NOMO-1 treated with DMSO at 0.1 percent for 48 hours (cell line): ENCODE measurements around the gene UGGT2.
"Not testable (repeated sequence)": the region's sequence is repeated elsewhere in the genome, so short reads cannot be mapped to it uniquely, and the experiment has no call there.

Source experiments
- DNase-seq: peaks from one replicate; lab custom pipeline; 2025; ENCODE audit not compliant: unreplicated experiment; lab: John Stamatoyannopoulos, UW

Gene UGGT2

DNA sequence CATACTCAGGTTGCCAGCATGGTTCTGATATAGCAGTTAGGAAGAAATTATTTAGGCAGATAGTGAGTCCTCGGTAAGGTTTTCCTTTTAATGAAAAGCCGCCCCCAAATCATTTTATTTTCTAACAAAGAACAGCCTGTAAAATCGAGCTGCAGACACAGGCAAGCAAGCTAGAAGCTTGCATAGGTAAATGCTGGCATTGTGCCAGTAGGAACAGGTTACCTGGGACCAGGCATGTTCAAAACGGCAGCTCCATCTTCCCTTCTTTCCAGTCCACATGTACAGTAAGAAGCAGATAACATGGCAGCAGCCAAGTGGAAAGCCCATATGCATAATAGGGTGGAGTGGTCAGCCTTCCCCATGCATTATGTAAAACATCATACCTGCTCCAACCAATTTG, 71.1 kb downstream of the UGGT2 start:
- DNase-seq: no peak

GRCh38 chr13:95972651-95973050, 80.5 kb downstream of the UGGT2 start:
- not testable (repeated sequence) for DNase-seq

DNA sequence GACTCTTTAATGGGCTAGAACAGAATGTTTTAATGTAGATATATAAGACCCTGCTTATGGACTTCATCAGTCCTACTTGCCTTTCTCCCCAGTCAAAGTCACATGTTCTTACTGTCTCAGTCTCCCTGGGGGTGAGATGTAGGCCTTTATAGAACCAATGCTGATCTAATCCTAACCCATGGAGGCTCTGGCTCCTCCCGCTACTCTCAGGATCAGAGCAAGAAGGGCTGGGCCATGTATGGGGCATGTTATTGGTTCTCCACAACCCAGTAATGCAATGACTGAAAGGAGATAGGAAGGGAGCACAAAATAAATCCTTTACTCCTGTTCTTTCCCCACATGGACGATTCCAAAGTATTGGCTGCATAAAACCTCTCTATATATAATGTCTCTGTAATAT, 82.3 kb downstream of the UGGT2 start:
- DNase-seq: no peak

- no peak for DNase-seq
These were observed 84.3 kb downstream of the UGGT2 start for GRCh38 chr13:95968906-95969305.

GRCh38 chr13:95957331-95957730, 95.9 kb downstream of the UGGT2 start:
- DNase-seq: no peak

DNA sequence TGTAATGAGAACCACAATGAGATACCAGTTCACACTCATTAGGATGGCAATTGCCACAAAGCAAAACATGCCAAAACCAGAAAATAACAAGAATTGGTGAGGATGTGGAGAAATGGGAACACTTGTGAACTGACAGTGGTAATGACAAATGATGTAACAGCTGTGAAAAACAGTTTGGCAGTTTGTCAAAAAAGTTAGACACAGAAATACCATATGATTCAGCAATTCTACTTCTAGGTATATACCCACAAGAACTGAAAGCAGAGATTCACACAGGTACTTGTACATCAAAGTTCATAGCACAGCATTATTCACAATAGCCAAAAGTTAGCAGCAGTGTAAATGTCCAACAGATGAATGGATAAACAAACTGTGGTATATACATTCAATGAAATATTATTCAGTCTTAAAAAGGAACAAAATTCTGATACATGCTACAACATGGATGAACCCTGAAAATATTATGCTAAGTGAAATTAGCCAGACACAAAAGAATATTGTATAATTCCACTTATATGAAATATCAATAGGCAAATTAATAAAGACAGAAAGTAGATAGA, 96.5 kb downstream of the UGGT2 start:
- no peak for DNase-seq

- DNase-seq: no peak
These were observed 97.5 kb downstream of the UGGT2 start for GRCh38 chr13:95955719-95956118.

DNA sequence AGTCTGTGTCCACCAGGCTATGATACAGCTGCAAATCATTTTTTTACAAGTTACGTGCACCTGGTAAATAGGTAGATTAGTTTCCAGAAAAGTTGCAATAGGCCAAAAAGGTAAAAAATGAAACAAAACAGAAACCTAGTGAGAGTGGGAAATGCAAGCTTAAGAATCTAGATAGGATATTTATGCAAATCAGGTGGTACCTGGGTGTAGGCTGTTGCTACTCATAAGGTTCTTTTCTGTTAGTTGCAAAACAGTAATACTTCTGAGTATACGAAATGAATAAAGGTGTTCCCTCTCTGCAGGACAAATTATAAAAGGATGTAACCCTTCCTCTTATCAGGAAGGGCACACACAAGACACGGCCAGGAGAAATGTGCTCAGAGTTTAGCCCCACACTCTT, 97.9 kb downstream of the UGGT2 start:
- DNase-seq: no peak

DNA sequence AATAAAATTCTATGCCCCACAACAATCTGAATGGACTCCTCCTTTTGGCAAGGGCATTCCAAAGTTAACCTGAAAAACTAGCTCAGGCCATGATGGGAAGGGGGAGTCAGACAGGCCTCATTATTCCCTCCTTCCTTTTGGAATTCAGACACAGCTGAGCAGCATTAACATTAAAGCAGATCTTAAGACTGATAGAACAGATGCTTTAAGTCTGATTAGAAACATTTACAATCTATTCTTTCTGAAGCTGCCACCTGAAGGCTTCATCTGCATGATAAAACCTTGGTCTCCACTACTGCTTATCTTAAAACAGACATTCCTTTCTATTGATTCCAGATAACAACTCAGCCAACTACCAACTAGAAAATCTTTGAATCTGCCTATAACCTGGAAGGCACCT, 98.9 kb downstream of the UGGT2 start:
- no peak for DNase-seq

DNA sequence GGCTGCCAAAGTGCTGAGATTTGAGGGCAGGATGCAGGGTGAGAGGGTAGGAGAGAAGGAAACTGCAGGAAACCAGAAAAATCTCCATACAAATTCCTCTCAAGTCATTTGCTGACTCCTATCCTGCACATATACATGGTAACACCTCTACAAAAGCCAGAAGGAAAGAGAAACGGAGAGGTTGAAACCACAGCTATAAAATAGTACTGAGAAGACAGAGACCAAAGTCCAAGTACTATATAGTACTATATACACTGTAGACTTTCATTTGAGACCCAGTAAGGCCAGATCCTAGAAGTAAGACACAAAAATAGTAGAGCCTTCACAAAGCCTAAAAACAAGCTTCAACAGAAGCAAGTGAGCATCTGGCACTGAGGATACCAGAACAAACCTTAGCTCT, 103.1 kb downstream of the UGGT2 start:
- no peak for DNase-seq

- DNase-seq: no peak
These were observed 104.5 kb downstream of the UGGT2 start for GRCh38 chr13:95948656-95949055.

GRCh38 chr13:95937714-95938320, 115.4 kb downstream of the UGGT2 start:
- no peak for DNase-seq

GRCh38 chr13:95931300-95932025, 121.7 kb downstream of the UGGT2 start:
- DNase-seq: no peak

GRCh38 chr13:95929430-95929829, 123.8 kb downstream of the UGGT2 start:
- DNase-seq: no peak

DNA sequence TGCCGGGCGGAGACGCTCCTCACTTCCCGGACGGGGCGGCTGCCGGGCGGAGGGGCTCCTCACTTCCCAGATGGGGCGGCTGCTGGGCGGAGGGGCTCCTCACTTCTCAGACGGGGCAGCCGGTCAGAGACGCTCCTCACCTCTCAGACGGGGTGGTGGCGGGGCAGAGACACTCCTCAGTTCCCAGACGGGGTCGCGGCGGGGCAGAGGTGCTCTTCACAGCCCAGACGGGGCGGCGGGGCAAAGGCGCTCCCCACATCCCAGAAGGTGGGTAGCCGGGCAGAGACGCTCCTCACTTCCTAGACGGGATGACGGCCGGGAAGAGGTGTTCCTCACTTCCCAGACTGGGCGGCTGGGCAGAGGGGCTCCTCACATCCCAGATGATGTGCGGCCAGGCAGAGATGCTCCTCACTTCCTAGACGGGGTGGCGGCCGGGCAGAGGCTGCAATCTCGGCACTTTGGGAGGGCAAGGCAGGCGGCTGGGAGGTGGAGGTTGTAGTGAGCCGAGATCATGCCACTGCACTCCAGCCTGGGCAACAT, 124.8 kb downstream of the UGGT2 start:
- not testable (repeated sequence) for DNase-seq

- no peak for DNase-seq
These were observed 127.0 kb downstream of the UGGT2 start for GRCh38 chr13:95926231-95926630.

DNA sequence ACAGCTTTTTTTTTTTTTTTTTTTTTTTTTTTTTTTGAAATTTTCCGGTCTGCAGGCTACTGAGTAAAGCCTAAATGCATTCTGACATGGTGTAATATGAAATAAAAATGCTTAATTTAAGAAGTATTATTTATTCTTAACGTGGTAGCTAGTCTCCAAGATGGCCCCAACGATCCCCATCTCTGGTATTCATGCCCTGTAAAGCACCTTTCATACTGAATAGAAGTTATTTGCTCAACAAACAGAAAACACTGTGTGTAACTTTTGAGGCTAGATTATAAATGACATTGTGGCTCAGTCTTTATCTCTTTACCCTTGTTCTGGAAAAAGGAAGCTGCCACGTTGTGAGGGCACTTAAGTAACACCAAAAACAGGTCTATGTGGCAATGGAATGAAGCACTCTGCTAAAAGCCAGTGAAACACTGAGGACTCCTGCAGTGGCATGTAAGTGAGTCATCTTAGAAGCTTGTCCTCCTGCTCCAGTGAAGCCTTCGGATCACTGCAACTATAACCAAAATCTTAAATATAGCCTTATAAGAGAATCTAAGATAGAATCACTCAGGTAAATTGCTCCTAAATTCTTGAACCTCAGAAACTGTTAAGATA, 128.7 kb downstream of the UGGT2 start:
- DNase-seq: peak; percentile 46

DNA sequence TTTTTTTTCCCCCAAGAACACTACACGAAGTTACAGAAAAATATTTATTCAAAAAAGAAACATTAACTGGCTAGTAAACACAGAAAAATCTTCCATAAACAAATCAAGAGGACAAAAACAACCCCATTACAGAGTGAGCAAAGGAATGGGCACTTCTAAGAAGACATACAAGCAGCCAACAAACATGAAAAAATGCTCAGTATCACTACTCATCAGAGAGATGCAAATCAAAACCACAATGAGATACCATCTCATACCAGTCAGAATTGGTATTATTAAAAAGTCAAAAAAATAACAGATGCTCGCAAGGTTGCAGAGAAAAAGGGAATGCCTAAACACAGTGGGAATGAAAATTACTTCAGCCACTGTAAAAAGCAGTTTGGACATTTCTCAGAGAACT, 131.7 kb downstream of the UGGT2 start:
- DNase-seq: no peak

DNA sequence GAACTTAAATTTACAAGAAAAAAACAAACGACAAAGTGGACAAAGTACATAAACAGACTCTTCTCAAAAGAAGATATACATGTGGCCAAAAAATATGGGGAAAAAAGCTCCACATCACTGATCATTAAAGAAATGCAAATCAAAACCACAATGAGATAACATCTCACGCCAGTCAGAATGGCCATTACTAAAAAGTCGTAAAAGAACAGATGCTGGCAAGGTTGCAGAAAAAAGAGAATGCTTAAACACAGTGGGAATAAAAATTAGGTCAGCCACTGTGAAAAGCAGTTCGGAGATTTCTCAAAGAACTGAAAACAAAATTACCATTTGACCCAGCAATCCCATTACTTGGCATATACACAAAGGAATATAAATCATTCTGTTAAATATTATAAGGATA, 132.7 kb downstream of the UGGT2 start:
- no peak for DNase-seq

- DNase-seq: no peak
These were observed 134.3 kb downstream of the UGGT2 start for GRCh38 chr13:95918860-95919259.

GRCh38 chr13:95914991-95915501, 138.2 kb downstream of the UGGT2 start:
- DNase-seq: no peak

GRCh38 chr13:95906999-95907398, 146.2 kb downstream of the UGGT2 start:
- DNase-seq: no peak
